ENCODE data around the gene BPI.
"Not testable (repeated sequence)": the region's sequence is repeated elsewhere in the genome, so short reads cannot be mapped to it uniquely, and the experiment has no call there.

BPI gene

DNA sequence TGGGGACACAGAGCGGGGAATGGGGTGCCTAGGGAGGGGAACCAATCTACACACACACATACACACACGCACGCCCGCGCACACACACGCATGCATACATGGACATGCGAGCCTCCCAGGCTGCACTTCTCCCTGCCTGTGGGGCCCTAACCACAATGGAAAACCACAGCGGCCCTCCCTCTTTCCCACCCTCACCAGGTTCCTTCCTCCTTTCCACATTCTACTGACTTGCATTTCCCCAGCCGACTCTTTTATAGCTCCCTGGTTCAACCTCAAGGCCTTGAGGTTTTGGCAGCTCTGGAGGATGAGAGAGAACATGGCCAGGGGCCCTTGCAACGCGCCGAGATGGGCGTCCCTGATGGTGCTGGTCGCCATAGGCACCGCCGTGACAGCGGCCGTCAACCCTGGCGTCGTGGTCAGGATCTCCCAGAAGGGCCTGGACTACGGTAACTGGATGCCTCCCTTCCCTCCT lies at the start of gene BPI:
TSS of gene BPI (plus strand) at position 249 of the 472 bp plus-strand sequence. CDS start at position 317, 68 bp downstream.
- no peak for DNase-seq (ENCODE audit: low spot score)

DNA sequence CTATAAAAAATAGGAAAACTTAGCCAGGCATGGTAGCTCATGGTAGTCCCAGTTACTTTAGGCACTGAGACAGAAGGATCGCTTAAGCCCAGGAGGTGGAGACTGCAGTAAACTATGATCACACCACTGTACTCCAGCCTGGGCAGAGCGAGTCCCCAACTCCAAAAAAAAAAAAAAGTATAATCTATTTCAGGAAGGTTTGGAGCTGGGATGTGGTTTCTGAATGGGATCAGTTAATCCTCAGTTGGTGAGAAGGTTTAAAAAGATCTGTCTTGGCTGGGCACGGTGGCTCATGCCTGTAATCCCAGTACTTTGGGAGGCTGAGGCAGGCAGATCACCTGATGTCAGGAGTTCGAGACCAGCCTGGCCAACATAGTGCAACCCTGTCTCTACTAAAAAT lies 49.3 kb upstream of the BPI start:
- DNase-seq (ENCODE audit: low spot score) = not testable (repeated sequence)

DNA sequence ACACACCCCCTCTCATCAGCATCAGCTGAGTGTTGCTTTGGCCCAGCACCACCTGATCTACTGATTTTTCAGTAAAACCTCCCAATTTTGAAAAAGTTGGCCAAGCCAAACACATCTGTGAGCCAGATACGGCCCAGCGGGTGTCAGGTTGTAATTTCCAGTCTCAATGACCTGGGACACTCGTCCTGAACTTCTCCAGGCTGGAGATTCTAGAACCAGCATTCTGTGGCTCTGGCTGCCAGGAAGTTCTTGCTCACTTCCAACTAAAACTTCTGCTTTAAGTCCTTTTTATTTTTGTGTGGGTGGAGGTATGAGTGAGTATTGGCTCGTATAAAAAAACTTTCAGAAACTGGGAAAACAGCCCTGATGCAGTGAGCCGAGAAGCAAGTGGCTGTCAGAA lies 48.6 kb upstream of the BPI start:
- DNase-seq (ENCODE audit: low spot score) = no peak

DNA sequence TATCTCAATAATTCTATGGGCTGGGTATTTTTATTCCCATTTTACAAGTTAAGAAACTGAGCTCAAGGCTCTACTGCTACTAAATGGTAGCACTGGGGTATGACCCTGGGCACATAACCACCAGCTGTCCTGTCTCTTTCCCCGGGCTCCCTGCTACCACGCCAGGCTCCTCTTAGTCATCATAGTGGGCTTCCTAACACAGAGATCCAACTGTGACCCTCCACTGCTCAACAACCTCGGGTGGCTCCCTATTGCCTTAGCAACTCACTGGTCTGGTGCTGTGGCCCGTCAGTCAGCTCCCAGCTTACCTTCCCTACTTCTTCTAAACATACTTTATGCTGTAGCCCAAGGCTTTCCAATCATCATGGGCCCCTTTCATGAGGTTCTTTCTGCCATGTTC lies 47.9 kb upstream of the BPI start:
- DNase-seq (ENCODE audit: low spot score) = no peak

DNA sequence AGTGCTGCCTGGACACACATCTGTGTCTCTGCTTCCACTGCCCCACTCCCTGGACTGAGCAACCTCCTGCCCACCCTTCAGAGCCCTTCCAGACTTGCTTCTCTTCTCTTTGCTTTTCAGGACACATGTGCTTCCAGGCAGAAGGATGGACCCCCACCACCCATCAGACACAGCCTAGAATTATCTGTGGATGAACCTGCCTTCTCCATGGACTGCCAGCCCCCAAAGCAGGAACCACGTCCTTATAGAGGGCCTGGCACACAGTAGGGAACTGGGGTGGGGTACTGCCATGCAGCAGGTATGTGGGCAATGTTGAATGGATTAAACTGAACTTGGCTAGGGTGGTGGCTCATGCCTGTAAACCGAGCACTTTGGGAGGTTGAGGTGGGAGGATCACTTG lies 47.0 kb upstream of the BPI start:
- no peak for DNase-seq (ENCODE audit: low spot score)

DNA sequence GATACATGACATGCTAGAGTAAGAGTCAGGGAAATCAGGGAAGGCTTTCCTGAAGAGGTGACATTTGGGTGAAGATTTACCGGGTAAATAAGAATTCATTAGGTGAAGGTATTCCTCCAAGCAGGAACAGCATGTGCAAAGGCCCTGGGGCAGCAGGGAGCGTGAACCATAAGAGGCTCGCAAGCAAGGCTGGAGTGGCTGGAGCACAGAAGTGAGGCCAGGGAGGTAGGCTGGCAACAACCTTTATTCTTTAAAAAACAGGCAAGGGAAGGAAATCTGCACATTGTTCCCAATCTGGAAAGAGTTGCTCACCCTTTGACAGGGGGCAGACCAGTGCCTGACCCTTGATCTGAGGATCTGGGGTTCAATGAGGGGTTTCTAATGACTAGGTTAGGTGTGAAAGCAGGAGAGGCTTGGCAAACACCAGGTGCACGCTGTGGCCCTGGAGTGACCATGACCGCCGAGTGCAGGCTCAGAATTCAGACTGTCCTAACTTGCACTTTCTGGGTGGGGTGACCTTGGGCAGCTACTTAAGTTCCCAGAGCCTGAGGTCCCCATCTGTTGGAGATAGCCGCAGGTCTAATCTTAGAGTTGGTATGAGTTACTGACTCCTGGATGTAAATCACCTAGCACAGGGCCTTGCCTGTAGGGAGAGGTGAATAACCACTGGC lies 45.3 kb upstream of the BPI start:
- no peak for DNase-seq (ENCODE audit: low spot score)

DNA sequence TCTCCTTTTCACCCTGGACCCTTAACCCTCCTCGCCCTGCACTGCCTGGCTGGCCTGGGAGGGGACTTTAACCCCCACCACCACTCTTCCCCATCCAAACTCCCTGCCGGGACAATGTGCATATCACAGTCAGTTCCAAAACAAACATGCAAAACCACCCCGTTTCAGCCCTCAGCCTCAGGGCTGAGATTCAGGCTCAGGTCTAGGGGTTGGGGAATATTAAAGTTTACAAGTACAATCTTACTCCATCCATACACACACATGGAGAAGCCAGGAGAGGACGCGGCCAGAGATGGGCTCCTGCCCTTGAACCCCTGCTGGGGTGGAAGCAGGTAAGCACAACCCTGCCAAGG lies 44.0 kb upstream of the BPI start:
- no peak for DNase-seq (ENCODE audit: low spot score)

DNA sequence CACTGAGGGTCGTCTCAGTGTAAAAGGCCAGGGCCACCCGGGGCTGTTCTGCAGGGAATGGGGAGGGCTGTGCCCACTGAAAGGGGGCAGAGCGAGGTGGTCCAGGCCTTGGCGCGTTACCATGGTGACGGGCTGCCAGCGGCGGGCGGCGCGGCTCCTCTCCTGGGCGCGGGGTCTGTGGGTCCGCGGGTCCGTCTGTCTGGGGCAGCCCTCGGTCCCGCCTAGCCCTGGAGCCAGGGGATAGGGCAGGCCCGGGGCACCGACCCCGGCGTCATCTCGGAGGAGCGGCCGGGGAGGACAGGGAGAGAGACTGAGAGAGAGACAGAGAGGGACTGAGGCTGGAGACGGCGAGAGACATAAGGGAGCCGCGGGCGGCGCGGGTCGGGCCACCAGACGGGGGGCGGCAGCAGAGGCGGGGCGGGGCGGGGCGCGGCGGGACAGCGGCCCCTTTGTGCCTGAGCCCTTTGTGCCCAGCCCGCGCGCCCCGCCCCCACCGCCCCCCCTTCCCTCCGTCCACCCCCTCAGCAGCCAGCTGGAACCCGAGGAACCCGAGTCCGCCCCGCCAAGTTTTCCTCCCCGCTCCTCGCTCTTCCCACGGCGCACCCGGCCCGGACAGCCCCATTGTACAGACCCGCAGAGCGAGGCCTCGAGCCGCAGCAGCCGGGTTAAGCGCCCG lies 43.4 kb upstream of the BPI start, which contains the start of gene KIAA1755:
TSS of gene KIAA1755 (minus strand) at position 358 of the 676 bp plus-strand sequence. CDS start at position 123, 235 bp downstream.
- DNase-seq (ENCODE audit: low spot score) = no peak

DNA sequence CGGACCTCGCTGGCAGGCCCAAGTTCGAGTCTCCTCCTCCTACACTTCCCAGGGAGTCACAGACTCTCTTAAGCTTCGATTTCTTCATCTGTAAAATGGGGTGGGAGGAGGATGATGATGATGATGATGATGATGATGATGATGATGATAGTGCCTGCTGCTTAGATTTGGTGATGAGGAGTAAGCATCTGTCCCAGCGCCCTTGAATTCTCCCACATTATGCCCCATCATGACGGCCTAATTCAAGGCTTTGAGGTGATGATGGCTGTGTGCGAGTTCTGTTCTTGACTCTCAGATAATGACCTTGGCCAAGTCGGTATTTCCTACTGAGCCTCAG lies 42.9 kb upstream of the BPI start:
- DNase-seq (ENCODE audit: low spot score) = no peak

DNA sequence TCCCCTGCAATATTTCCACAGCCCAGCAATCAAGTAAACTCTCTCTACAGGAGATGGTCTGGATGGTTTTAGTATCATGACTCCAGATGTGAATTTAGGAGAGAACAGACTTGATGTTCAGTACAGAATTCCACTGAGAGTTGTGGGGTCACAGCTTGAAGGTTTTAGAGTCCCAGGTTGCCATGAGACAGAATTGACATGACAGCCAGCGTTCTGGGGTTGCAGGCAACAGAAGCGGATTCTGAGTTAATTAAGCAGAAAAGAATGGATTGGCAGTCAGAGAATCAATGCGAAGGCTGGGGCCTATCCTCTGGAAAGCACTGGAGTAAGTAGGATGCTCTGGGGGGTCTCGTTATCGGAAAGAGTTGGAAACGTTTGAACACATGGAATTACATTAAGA lies 41.0 kb upstream of the BPI start:
- no peak for DNase-seq (ENCODE audit: low spot score)

DNA sequence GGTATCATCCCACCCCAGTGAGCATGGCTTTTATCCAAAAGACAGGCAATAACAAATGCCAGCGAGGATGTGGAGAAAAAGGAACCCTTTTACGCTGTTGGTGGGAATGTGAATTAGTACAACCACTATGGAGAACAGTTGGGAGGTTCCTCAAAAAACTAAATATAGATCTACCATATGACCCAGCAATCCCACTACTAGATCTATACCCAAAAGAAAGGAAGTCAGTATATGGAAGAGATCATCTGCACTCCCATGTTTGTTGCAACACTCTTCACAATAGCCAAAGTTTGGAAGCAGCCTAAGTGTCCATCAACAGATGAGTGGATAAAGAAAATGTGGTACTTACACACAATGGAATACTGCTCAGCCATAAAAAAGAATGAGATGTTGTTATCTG lies 37.5 kb upstream of the BPI start:
- DNase-seq (ENCODE audit: low spot score) = no peak

DNA sequence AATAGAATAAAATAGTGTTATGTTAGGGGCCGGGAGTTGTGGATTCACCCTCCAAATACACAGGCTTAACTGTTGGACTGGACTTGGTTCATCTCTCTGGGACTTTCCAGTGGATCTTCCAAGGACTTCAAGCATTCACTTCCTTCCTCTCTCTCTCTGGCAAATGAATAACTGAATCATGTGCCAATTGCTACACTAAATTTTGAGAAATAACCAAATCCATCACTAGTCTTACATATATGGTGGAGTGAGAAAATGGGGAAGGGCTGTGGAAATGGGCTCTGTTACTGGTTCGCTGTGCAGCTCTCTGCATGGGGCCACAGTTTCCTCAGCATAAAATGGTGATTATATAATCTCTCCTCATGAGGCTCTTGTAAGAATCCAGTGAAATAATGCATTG lies 36.7 kb upstream of the BPI start:
- no peak for DNase-seq (ENCODE audit: low spot score)

DNA sequence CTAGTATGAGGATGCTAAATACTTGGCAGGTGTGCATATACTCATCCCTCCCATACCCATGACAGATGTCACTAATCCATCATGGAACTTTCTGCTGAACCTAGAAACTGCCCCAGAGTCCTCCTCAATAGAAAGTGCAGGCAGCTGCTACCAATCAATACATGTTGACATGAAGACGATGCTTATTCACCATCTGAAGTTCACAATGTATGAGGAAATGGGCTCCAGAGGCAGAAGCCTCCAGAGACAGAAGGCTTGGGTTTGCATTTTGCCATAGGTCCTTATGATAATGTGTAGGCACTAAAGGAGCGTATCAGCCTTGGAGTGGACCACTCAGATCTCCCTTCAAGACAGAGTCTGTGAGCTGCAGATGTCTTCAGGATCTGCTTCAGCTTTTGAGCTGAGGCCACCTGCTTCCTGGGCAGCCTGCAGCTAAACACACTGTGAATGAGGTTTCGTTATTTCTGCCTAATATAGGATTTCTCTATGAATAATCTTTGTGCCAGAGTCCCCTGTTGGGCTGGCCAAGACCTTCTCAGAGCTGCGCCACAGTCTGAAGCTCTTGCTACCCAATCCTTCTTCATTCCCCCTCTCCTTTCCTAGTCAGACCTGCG lies 35.9 kb upstream of the BPI start:
- no peak for DNase-seq (ENCODE audit: low spot score)

DNA sequence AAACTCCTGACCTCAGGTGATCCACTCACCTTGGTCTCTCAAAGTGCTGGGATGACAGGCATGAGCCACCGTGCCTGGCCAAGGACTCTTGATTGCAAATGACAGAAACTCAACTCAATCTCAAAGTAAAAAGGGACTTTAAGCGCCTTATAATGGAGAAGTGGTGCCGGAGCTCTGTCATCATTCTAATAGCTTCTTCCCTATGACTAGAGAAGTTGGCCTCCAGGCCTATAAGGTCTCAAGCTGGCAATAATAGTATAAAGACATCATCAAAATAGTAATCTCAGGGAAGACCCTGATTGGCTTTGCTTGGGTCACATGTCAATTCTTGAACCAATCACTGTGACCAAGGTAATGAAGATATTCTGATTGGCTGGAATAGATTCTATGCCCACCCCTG lies 34.9 kb upstream of the BPI start:
- no peak for DNase-seq (ENCODE audit: low spot score)

DNA sequence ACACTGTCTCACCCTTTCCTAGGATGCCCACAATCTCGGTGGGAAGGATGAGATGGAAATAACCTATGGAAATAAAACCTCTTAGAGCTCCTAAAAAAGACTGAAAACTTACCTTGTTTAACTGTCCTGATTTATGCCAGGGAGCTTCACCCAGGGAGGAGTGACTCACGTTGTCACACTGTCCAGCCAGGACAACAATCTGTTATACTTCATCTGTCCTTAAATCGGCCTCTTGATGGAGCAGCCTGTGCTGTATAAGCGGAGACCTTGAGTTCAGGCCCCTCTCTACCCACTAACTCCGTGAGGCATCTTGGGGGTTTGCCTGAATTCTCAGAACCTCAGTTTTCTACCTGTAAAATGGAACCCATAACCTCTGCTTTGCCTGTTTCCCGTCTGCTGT lies 34.2 kb upstream of the BPI start:
- no peak for DNase-seq (ENCODE audit: low spot score)

DNA sequence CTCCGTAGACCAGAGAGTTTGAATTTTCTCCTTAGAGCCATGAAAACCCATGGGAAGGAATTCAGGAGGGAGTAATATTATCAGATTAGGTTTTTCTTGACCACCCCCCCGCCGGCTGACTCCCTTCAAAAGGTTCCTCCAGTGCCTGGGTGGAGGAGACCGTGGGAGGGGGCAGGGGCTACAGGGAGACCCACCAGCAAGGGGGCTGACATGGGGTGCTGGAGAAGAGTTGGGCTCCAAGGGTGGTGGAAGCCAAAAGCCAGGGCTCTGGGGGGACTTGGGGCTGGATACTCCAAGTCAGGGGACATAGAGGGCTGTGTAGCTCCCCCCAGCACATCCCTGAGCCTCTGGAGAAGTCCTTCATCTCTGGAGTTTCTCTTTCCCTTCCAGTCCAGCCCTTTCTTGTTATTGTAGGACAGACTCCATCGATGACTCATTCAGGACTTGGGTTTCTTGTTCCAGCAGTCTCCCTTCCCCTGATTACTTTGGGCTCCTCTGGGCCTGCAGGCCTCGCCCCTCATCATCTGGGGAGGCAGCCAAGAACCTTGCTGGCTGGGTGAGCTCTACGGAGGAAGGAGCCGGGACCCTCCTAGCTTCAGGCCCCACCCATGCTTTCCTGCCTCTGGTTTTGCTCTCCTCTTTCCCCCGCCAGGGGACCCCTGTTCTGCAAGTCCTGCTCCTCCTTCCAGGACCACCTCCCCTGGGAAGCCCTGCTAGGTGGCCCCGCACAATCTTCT lies 32.9 kb upstream of the BPI start:
- peak; percentile 77 for DNase-seq (ENCODE audit: low spot score)

DNA sequence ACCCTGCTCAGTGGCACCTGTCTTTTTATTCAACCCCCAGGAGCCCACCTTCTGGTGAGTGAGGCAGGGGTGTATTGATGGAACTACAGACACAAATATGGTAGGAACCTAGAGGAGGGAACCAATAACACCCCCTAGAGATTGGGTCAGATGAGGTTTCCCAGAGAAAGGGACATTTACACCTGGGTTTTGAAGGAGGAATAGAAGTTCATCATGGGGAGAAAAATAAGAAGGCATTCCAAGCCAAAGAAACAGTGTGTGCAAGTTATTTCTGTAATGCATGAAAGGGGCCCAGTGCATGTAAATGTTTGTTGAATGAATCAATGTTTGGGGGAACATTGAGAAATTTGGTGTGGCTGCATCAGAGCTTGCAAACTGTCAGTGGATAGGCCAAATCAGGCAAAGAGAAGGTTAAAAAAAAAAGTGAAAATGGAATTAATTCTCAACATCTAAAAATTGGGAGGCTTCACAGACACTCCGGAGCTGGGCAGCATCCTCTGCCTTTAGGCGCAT lies 32.3 kb upstream of the BPI start:
- no peak for DNase-seq (ENCODE audit: low spot score)

DNA sequence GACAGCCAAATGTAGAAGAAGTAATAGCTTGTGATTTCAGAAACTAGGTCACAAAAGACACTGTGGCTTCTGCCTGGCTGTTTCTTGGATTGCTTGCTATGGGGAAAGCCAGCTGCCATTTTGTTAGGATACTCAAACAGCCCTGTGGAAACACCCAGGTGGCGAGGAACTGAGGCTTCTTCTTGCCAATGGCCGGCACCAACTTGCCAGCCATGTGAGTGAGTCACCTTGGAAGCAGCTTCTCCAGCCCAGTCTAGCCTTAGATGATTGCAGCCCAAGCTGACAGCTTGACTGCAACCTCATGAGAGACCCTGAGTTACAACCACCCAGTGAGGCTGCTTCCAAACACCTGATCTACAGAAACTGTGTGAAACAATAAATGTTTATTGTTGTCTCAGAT lies 31.6 kb upstream of the BPI start:
- no peak for DNase-seq (ENCODE audit: low spot score)

DNA sequence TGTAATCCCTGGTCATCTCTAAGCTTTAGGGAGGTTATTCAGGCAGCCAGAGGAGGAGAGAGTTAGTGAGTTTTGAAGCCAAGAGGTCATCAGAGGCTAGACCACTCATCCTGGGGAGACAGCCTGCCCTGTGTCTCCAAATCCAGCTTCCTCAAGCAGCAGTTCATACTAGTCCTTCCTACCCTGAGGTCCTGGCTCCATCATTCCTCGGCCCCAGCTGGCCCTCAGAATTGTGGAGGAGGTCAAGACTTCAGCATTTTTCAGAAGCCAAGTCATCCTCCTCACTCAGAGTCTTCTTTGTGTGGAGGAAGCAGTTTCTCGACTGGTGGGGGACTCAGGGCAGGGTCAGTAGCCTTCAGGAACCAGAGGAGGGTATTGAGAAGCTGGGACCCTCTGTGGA lies 31.0 kb upstream of the BPI start:
- no peak for DNase-seq (ENCODE audit: low spot score)

DNA sequence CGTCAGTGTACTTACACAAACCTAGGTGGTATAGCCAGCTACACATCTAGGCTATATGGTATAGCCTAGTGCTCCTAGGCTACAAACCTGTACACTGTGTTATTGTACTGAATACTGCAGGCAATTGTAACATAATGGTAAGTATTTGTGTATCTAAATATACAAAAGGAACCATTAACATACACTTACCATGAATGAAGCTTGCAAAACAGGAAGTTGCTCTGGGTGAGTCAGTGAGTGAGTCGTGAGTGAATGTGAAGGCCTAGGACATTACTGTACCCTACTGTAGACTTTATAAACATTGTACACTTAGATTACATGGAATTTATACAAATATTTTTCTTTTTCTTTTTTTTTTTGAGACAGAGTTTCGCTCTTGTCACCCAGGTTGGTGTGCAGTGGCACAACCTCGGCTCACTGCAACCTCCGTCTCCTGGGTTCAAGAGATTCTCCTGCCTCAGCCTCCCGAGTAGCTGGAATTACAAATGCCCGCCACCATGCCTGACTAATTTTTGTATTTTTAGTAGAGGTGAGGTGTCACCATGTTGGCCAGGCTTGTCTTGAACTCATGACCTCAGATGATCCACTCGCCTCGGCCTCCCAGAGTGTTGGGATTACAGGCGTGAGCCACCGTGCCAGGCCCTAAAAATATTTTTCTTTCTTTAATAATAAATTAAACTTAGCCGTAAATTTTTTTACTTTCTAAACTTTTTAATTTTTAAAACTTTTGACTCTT lies 28.0 kb upstream of the BPI start:
- DNase-seq (ENCODE audit: low spot score) = no peak

DNA sequence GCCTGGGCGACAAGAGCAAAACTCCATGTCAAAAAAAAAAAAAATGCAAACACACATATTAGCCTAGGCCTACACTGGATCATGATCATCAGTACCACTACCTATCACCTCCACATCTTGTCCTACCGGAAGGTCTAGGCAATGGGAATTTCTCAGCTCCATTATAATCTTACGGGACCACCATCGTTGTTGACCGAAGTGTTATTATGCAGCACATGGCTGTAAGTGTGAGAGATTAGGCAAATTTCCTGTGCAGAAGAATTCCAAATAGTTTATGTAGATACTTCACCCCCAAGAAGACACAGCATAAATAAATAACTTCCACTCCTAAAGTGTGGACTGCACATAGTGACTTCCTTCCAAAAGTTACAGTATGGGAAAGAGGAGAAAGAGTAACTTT lies 26.7 kb upstream of the BPI start:
- no peak for DNase-seq (ENCODE audit: low spot score)

DNA sequence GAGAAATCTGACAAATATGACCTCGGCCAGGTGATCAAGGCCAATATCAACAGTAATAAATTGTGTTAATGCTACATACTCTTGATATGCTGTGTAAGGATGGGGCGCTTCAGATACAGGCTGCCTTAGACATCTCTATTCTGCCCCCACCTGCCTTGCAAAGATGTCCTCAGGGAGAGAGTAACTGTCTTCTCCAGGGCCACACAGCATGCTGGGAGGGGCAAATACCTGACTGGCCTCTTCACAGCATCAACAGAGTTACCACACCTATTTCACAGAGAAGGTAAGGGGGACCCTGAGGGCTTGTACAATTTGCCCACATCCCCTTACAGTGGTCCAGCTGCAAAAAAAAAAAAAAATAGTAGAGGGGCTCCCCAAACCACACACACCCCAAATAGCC lies 26.3 kb upstream of the BPI start:
- DNase-seq (ENCODE audit: low spot score) = no peak
